Measurements from ENCODE around the gene RHOG. TPM values are rescaled to one million over a fixed set of nuclear protein-coding genes. Genes with fewer than 3 reads are reported as not detected.

The RHOG gene
- total and polyA plus RNA-seq, 3 donors from 2014 or later, result 36.1 to 58.3 (median 37.1) TPM

DNA sequence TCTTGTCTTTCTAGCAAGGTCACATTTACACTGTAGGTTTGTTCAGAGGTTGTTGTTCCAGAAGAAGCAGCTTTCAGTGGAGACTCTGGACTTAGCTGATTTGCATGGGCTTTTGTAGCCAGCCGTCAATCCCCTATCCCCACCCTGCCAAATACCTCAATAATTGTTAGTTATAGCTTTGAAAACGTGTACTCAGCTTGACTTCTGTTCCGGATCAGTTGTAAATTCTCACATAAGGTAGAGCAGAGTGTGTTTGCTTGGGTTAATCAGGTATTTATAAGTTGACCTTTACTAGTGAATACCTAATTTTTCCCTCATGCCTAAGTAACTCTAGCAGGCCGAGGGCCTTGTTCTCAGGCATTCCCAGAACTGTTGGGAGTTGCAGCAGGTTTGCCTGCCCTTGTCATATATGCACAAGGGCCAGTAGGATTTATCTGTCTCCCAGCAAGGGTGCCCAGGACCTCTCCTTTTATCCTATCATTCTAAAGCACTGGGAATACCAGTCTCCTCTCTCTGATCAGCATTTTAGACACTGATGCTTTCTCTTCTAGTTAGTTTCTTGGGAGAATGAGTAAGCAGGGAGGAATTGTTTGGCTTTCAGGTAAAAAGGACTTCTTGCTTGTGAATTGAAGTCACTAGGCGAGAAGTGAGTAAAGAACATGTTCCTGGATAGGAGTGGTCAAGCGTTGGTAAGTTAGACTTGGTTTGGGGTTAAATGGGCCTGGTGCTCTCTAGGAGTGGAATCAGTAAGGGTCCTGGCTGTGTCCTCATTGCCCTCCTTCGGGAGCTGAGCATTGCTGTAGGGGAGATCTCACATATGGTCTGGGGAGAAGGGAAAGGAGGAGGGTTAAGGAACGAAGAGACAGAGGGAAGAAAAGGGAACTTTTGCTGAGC, 36.9 kb upstream of the RHOG start:
- Histone ChIP-seq H3K9me3 (no peaks in the 10 kb centered on the region), H3K36me3 (ENCODE audit: low read depth, missing control alignments) (no peaks in the 10 kb centered on the region), H3K4me1 (peaks cover 6% of the 10 kb centered on the region), H3K27me3 (no peaks in the 10 kb centered on the region), H3K27ac (no peak overlapping the region), H3K4me3 (no peak overlapping the region)
- intact Hi-C loops (cut with DNase I; ENCODE audit: low total_unique reads), result no loop called here
- DNase-seq, result no peak
- TF ChIP-seq CTCF (IDR thresholded peaks at IDR 0.05) (no peak), POLR2A (IDR thresholded peaks at IDR 0.05) (no peak)
- WGBS, 2 donors, result 72 to 78% methylated on average over 8 of the region's 8 CpGs

- TF ChIP-seq POLR2A (IDR thresholded peaks at IDR 0.05) (no peak), CTCF (IDR thresholded peaks at IDR 0.05) (no peak)
- no peak for DNase-seq
- H3K4me1 ChIP-seq, result peaks cover 6% of the 10 kb centered on the region
- H3K27ac ChIP-seq, result no peak overlapping the region
- H3K36me3 ChIP-seq (ENCODE audit: low read depth, missing control alignments), result no peaks in the 10 kb centered on the region
- no peaks in the 10 kb centered on the region for H3K9me3 ChIP-seq
- 94 to 97% methylated on average over 3 of the region's 3 CpGs for WGBS, 2 donors
- H3K4me3 ChIP-seq, result no peak overlapping the region
- intact Hi-C loops (cut with DNase I; ENCODE audit: low total_unique reads), result no loop called here
- no peaks in the 10 kb centered on the region for H3K27me3 ChIP-seq
Observed at GRCh38 chr11:3876613-3877012, 35.9 kb upstream of the RHOG start.

DNA sequence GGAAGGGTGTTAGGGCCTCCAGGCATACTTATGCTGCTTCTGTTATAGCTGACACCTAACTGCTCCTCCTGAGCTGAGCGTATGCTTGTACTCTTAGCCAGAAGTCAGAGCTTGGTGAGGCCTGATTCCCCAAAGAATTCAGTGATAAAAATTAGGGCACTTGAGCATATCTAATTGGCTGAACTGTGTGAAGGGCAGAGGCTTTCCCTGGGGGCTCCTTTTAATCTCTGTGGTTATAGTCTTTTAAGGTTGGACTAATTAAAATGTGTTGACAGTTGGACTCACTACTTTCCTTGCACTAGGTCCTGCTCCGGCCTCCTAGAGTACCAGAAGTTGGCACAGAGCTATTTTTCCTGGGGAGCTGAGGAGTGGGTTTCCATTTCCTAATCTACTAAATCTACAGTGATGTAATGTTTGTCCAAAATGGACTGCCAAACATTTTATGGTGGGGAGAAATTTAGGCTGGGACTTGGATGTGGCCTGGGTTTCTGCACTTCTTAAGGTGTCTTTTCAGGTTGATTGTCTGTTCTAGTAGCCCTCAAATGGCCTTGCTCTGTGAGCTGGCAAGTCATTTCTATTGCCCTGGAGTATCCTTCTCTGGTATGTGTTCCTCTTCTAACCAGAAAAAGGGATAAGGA, 33.1 kb upstream of the RHOG start:
- 77 to 91% methylated on average over 2 of the region's 2 CpGs for WGBS, 2 donors
- Histone ChIP-seq H3K36me3 (ENCODE audit: low read depth, missing control alignments) (no peaks in the 10 kb centered on the region), H3K9me3 (no peaks in the 10 kb centered on the region), H3K27me3 (no peaks in the 10 kb centered on the region), H3K4me3 (no peak overlapping the region), H3K4me1 (peaks cover 12% of the 10 kb centered on the region), H3K27ac (no peak overlapping the region)
- no peak for TF ChIP-seq CTCF (IDR thresholded peaks at IDR 0.05)
- TF ChIP-seq POLR2A (IDR thresholded peaks at IDR 0.05), result no peak
- intact Hi-C loops (cut with DNase I; ENCODE audit: low total_unique reads), result no loop called here
- DNase-seq, result no peak

DNA sequence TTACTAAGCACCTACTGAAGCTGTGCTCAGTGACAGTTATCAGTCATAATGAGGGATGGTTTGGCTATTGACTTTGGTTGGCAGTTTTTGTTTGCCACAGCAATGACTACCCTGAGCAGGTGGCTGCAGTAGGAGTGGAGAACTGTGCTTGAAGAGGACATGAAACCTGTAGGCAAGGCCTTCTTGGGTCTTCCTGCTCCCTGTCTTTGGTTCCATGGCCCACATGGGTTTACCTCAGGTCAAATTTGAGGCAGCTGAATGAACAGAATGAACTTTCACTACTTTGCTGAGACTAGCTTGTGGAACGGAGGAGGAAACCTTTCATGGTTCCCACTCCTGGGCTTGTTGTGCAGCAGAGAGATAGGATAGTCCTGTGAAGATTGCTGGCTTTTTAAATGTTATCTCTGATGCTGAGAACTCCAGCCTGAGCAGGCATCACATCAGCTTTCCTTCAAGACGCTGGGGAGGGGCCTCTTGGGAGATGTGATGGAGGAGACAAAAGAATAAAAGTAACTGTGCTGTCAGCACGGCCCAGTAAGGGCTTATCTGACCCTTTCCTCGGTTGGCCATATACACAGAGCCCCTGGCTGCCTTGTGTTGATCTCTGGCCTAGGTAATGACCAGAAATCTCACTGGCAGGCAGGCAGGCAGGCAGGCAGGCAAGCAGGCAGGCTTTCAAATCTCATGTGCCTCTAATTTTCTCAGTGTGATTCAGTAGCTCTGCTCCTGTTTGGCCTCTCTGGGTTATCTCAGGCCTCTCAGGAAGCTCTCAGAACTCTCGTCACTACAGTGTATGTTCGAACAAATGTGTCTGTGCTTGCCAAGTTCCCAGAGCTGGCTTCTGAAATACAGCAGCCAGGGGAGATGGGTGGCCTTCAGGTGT, 26.7 kb upstream of the RHOG start:
- intact Hi-C loops (cut with DNase I; ENCODE audit: low total_unique reads), result no loop called here
- Histone ChIP-seq H3K27ac (peak overlapping the region; percentile 26 to 67), H3K4me1 (peaks cover 37% of the 10 kb centered on the region), H3K27me3 (no peaks in the 10 kb centered on the region), H3K36me3 (ENCODE audit: low read depth, missing control alignments) (no peaks in the 10 kb centered on the region), H3K4me3 (no peak overlapping the region), H3K9me3 (no peaks in the 10 kb centered on the region)
- WGBS, 2 donors, result 37 to 53% methylated on average over 4 to 6 of the region's 6 CpGs
- peak; percentile 58 for DNase-seq
- TF ChIP-seq POLR2A (IDR thresholded peaks at IDR 0.05) (no peak), CTCF (IDR thresholded peaks at IDR 0.05) (no peak)

All from testis (tissue), 3 donors.